Colon (tissue), 2 donors: Measurements from ENCODE around the gene ZNF524.

ENCODE experiments used
- FAIRE-seq: peaks from 2 replicates; lab custom pipeline; 2012; peaks lifted over from hg19 to GRCh38; lab: Jason Lieb, UNC
- donor health status: control.
- donor health status: control.

ZNF524 gene

DNA sequence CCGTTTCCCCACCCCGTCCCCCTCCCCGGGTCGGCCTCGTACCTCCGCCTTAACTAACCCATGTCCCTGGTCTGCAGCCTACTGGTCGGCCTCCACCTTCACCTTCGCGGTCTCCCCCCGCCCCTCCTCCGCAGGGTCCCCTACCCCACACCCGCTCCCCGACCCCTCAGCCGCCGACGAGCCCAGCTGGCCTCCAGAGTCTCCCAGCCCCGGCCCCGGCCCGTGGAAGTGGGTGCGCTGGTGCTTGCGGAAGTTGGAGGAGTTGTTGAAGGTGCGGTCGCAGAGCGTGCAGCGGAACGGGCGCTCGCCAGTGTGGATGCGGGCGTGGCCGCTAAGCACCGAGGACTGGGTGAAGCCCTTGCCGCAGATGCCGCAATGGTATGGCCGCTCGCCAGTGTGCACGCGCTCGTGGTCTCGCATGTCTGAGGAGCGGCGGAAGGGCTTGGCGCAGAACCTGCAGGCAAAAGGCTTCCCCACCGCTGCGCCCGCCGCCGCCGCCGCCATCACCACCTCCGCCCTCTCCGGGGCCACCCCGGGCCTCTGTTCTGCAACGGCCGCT lies 21.7 kb downstream of the ZNF524 start:
- FAIRE-seq = no peak

DNA sequence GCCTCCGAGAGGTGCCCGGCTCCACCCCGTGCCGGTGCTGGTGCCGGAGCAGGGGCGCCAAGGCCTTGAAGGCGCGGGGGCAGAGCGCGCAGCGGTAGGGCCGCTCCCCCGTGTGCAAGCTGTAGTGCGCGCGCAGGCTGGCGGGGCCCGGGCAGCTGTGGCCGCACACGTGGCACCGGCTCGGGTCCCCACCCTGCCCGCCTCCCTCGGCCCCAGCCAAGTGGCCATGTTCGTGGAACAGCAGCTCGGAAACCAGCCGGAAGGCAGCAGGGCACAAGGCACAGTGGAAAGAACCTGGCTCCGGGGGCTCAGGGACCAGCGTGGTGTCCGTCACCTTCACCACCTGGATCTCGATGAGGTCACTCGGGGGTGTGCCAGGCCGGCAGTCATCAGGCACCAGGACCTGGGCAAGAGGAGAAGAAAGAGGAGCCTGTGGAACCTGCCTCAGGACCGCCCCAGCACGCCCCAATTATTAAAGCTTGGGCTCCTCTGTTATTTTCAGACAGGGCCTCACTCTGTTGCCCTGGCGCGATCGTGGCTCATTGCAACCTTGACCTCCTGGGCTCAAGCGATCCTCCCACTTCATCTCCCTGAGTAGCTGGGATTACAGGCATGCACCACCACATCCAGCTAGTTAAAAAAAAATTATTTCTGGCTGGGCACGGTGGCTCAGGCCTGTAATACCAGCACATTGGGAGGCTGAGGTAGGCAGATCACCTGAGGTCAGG lies 22.3 kb downstream of the ZNF524 start:
- no peak for FAIRE-seq

DNA sequence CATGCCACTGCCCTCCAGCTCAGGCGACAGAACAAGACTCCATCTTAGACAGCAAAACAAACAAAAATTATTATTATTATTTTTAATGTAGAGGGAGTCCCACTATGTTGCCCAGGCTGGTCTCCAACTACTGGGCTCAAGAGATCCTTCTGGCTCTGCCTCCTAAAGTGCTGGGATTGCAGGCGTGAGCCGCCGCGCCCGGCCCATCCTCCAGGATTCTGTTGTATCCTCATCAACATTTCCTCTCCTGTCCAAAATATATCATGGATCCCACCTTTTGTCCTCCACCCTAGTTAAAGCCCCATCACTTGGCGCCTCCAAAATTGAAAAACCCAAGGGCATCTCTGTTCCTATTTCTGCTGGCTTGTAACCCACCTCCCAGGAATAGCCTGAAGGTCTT lies 23.0 kb downstream of the ZNF524 start:
- no peak for FAIRE-seq

DNA sequence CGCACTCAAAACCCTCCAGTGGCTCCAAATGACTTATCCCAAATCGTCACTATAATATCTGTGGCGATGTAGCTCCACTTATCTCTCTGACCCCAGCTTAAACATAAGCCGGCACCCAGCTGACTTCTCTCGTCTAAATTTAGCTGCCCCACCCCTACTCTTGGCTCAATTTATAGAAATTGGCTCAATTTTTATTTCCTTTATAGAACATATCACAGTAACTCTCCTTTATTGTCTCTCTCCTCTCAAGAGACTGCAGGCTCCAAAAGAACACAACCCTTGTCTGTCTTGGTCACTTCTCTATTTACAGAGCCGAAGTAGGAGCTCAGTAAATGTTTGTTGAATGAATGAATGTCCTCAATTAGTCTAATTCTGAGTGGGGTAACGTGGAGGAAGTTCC lies 23.5 kb downstream of the ZNF524 start:
- FAIRE-seq = no peak

DNA sequence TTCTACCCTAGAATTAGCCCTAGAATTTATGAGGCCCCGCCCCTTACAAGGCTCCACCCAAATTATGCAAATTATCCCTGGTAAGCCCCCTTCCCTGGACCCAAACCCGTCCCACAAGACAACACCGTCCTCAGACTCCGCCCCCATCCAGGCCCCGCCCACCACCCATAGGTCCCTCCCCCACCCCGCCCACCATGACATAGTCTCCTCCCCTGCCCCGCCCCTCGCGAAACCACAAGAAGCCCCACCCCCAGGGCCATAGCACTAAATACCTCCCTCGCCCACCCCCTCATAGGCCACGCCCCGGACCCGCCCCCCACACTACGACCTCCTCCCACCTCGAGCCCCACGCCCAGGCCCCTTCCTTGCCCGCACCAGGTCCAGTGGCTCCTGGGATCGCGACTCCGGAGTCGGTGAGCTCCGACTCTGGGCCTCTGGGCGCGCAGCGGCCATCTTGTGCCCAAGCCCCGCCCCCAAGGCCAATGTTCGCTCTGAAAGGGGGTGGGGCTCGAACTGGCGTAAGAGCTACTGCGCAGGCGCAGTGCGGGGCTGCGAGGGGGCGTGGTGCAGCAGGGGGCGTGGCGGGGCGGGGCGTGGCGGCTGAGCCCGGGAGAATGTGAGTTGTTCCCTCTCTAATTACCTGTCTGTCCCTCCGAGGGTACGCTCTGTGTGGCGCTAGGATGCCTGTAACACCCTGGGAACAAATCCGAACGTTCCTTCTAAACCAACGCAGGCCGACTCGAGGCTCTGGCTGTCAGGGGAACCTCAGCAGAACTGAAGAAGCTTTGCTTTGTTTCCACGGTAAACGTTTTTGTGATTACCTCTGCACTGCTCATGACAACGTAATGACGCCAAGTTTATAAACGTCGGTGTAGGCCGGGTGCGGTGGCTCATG lies 24.3 kb downstream of the ZNF524 start, which contains the start of gene ZNF784:
TSS of gene ZNF784 (minus strand) at position 458 of the 895 bp plus-strand sequence. CDS start at position 453, 5 bp downstream.
- FAIRE-seq = no peak

DNA sequence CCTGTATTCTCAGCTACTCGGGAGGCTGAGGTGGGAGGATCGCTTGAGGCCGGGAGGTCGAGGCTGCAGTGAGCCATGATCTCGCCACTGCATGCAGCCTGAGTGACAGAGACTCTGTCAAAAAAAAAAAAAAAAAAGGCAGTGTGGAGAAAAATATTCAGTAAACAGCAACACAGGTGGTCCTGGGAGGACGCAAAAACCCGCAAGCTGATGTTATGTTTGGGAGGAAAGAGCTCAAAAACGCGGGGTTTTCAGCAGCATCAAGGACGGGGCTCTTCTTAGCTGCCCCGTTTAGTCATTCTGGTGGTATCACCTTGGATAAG lies 24.9 kb downstream of the ZNF524 start:
- FAIRE-seq = no peak

DNA sequence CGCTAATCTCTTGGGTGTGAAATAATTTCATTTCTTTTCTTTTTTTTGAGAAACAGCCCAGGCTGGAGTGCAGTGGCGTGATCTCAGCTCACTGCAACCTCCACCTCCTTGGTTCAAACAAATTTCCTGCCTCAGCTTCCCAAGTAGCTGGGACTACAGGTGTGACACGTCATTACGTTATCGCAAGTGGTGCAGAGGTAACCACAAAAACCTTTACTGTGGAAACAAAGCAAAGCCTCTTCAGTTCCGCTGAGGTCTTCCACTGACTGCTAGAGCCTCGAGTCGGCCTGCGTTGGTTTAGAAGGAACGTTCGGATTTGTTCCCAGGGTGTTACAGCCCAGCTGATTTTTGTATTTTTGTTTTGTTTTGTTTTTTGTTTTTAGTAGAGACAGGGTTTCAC lies 26.3 kb downstream of the ZNF524 start:
- no peak for FAIRE-seq

DNA sequence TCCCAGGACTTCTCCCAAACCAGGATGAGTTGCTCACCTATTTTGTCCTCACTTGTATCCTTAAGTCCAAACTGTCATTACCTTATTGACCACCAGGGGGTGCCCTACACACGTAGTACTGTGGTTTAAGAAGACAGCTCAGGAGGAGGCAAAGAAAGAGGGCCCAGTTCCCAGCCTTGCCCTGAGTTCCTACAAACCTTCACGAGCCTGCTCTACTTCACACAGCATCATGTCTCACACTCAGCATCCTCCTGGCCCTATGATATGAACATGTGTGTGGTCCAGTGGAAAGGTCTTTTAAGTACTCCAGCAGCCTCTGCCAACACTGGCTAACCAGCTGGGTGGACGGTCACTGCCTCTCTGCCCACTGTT lies 32.4 kb downstream of the ZNF524 start:
- FAIRE-seq = no peak

DNA sequence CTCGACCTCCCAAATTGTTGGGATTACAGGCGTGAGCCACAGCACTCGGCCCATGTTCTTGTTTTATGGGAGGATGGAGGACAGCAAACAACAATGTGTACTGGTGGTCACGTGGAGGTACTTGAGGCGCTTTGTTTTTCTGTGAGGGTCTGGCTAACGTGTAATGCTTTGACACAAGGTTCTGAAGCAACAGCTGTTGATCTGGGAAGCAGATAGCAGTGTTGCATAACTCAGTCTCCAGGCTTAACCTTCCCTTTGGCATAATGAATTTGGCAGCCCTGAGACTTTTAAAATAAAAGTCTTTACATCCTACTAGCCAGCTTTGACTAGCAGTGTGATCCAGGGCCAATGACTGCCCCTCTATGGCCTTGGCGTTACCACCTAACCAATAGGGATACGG lies 33.8 kb downstream of the ZNF524 start:
- no peak for FAIRE-seq

DNA sequence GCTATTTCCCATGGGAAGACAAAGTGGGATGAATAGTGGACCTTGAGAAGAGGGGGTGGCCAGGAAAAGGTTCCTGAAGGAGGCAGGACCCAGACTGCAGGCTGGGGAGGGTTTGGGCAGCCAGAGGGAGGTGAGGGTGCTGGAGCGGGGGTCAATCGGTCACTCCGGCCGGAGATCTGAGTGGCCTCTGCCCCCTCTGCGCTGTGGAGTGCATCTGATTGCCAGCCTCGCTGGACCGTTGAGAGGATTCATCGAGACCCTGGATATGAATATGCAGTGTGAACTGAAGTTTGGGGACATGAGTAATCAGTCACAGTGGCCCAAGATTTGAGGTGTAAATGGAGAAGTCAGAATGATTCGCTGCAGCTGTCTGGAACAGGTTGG lies 35.2 kb downstream of the ZNF524 start:
- FAIRE-seq = no peak

DNA sequence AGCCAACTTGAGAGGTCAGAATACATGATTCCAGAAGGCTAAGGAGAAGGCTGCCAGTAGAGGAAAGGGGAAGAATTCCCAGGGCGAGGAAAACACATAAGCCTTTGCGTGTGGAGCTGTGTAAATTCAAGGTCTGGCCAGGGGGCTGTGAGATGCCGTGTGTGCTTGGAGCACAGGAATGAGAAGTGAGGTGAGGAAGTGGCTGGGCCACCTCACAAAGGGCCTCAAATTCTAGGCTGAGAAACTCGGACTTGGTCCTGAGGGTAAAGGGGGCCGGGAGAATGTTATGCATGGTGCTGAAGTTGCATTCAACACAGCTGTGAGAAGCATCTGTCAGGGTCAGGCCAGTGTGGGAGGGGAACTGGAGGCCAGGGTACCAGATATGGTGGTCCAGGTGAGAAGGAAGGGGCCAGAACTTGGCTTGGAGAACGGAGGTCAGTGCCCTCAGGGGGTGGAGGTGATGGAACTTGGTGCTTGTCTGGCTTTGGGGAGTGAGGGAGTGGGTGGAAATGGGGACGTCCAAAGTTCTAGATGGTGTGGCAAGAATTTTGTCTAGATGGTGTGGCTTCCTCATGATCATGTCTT lies 35.9 kb downstream of the ZNF524 start:
- FAIRE-seq = no peak

DNA sequence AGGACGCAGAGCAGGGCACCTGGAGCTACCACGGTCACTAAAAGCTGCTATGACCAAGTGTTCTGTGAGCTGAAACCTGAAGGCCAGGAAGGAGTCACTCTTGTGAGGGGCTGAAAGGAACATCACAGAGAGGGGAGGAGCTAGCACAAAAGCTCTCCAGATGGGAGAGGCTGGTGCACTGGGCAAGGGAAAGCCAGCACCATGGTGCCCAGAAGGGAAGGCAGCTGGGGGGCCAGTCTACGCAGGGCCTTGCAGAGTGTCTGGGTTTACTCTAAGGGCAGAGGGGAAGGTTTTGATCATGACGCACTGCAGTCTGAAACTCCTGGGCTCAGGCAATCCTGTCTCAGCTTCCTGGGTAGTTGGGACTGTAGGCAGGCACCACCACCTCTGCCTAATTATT lies 36.6 kb downstream of the ZNF524 start:
- FAIRE-seq = no peak

DNA sequence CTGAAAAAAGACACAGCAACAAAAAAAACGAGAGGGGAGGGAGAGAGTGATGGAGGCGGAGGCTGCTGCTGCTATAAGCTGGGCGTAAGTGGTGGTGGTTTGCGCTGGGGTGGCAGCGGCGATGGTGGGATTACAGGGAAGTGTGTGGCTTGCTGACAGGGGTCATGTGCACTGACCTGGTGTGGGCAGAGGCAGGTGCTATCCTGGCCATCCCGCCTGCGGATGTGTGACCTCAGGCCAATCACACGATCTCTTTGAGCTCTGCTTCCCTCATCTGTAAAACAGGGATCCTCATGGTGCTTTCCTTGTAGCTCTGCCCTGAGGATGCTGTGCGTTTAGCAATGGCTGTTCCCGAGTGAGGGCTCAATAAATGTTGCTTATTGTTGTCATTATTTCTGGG lies 37.4 kb downstream of the ZNF524 start:
- no peak for FAIRE-seq

DNA sequence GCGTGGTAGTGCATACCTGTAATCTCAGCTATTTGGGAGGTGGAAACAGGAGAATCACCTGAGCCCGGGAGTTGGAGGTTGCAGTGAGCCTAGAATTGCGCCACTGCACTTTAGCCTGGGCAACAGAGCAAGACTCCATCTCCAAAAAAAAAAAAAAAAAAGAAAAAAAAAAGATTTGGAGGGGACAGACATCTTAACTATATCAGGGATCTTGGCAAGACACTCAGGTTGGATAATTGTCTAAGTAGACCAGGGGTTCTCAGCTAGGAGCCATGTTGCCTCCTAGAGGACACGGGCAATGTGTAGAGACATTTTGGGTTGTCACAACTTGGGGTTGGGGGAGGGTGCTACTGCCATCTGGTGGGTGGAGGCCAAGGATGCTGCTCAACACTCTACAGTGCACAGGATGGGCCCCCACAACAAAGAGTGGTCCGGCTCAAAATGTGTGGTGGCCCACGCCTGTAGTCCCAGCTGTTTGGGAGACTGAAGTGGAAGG lies 38.8 kb downstream of the ZNF524 start:
- no peak for FAIRE-seq

DNA sequence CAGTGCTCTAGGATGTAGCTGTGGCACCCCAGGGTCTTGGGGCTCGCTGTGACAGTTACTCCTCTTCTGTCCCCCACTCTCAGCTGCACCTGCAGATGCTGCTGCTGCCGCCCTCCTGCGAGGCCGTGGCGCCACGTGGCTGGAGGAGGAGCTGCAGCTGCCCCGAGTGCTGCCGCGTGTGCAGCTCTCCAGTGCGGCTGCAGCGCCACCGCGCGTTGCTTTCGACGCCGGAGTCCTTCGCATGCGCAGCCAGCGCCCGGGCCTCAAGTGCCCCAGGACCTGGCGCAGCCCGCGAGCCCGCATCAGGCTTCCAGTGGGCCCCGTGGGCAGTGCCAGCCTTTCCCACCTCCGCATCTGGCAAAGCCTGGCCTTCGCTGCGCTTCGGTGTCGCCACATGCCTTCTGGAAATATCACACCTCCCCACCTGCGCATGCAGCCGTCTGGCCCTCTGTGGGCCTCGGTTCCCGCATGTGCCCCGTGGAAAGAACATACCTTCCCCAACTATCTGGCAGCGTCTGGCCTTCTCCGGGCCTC lies 40.0 kb downstream of the ZNF524 start:
- FAIRE-seq = no peak

DNA sequence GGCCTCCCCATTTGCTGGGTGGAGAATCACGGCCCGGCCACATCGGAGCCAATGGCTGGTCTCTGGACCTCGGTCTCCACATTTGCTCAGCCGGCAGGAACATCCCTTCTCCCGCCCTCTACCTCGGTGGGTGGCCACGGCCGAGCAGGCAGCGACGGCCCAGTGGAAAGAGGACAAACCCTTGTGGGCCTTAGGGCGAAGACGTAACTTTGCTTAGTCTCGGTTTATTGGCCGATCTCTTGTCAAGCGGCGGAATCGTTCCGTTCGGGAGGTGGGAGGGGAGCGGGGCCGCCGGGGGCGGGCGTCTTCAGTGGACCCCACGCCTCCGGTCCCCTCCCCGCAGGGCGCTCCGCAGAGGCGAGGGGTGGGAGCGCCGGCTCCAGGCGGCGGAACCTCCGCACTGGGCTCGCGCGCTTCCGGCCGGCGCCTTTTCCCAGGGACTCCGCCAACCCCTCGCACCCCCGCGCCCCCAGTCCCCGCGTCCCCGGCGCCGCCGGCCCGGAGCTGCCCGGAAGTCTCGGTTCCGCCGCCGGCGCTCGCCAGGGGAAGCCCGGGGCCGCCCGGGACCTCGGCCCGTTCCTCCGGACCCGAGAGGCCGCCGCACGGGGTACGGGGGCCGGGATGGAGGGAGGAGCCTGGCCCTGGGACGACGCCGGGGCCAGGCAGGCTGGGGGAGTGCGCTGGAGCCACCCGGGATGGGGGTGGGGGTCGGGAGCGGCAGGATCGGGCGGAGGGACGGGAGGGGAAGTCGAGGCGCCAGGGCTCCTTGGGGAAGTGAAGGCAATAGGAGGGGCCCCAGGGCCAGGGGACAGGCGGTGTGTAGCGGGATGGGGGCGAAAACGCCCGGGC lies 40.7 kb downstream of the ZNF524 start, which contains the start of gene ZNF580:
TSS of gene ZNF580 (plus strand) at position 426 of the 849 bp plus-strand sequence. CDS start 1,507 bp downstream, outside the sequence.
- no peak for FAIRE-seq

DNA sequence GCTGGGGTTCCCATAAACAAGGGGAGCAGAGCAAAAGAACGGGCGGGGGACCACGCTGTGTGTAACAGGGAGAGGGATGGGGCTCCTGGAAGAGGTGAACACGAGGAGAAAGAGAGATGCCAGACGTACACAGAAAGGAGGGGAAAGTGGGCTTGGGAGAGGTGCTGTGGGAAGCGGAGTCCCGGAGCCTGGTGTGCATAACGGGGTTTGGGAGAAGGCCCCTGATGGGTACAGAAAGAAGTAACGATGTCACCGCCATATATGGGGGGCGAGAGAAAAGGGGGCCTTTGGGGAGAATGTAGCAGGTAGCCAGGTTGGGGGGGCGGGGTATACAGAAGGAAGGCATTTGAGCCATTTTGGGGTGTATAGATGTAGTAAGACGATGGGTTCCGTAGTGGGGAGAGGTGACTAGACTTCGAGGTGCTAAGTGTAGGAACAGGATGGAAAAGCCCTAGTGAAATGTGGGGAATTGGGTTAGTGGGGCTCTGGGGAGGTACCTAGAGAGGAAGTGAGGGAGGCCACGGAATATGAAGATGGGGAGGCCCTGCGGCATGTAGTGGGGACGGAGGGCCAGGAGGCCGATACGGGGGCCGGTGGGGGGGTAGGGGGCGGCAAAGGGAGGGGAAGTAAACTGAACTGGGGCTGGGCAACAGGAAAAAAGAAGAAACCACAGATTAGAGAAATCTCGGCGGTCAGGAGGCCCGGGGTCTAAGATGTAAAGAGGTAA lies 41.5 kb downstream of the ZNF524 start:
- FAIRE-seq = no peak

DNA sequence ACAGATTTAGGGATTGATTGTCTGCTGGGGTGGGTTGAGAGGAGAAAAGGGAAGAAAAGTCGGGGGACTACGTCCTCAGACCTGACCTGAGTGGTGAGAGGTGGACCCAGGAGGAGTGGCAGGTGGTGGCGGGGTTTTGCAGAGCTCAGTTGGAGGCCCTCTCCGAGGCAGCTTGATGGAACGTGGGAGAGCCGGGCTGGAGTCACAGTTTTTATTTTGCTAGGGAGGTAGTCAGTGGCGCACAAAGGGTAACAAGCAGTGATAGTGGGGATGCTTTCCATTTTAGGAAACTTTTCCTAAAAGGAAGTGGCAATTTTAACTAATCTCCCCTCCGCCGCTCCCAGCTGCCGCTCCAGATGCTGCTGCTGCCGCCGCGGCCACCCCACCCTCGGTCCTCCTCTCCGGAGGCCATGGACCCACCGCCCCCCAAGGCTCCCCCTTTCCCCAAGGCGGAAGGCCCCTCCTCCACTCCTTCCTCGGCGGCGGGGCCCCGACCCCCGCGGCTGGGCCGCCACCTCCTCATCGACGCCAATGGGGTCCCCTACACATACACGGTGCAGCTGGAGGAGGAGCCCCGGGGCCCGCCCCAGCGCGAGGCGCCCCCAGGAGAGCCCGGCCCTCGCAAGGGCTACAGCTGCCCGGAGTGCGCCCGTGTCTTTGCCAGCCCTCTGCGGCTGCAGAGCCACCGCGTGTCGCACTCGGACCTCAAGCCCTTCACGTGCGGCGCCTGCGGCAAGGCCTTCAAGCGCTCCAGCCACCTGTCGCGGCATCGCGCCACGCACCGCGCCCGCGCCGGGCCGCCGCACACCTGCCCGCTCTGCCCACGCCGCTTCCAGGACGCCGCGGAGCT lies 42.3 kb downstream of the ZNF524 start:
- no peak for FAIRE-seq

DNA sequence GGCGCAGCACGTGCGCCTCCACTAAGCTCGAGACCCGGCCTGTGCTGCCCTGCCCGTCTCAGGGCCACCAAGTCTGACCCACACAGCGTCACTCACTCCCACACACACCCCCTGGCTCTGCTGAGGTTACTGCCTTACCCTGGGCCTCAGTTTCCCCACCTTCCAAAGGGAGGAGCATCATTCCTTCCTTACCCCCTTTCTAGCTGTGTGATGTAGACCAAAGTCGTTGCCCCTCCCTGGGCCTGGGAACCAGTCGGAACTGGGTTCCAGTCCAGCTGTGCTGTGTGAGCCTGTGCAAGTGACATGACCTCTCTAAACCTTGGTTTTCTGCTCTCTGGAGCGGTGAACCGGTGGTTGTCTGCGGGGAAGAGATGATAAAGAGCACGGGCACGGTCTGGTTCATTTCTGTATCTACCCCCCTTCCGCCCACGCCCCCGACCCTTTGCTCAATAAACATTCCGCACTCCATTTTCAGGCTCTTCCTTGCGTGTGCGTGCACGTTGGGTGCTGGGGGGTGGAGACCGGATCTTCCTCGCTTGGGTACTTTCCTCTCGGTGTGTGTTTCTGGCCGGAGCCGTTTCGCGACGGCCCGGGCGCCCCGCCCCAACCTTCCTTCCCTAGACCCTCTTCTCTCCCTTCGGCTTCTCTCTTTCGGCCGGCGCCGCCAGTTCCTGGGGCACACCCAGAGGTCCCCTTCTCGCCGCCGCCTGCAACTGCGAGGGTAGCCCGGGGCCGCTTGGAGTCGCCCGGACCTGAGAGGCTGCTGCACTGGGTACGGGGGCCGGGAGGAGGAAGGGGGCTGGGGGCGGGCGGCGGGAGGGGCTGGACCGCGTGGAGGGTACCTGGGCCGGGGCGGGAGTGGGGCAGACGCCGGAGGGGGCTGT lies 43.2 kb downstream of the ZNF524 start, which contains the start of gene ZNF581:
TSS of gene ZNF581 (plus strand) at position 647 of the 884 bp plus-strand sequence. CDS start 923 bp downstream, outside the sequence.
- FAIRE-seq = no peak
